ENCODE results near the gene BCLAF1.

DNA sequence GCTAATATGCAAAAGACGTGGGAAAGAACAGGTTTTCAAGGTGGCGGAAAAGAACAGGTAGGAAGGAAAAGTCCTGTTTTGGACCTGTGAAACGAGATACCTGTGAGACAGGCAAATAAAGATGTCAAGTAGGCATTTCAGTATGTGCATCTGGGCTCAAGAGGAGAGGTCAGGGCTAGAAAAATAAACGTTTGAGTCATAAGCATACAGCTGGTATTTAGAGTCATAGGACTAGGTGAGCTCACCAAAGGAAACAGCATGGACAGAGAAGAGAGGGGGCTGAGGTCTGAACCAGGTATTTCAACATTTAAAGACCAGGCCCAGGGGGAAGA lies 54.4 kb downstream of the BCLAF1 start:
- TF ChIP-seq, protein P1, sequence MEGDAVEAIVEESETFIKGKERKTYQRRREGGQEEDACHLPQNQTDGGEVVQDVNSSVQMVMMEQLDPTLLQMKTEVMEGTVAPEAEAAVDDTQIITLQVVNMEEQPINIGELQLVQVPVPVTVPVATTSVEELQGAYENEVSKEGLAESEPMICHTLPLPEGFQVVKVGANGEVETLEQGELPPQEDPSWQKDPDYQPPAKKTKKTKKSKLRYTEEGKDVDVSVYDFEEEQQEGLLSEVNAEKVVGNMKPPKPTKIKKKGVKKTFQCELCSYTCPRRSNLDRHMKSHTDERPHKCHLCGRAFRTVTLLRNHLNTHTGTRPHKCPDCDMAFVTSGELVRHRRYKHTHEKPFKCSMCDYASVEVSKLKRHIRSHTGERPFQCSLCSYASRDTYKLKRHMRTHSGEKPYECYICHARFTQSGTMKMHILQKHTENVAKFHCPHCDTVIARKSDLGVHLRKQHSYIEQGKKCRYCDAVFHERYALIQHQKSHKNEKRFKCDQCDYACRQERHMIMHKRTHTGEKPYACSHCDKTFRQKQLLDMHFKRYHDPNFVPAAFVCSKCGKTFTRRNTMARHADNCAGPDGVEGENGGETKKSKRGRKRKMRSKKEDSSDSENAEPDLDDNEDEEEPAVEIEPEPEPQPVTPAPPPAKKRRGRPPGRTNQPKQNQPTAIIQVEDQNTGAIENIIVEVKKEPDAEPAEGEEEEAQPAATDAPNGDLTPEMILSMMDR (IDR thresholded peaks at IDR 0.05) = no peak
- TF ChIP-seq POLR2A (IDR thresholded peaks at IDR 0.05) = no peak
- TF ChIP-seq POLR2AphosphoS5 (IDR thresholded peaks at IDR 0.05) = no peak
- no peak for TF ChIP-seq EP300 (IDR thresholded peaks at IDR 0.05; ENCODE audit: low read depth)
